ENCODE results near the gene CD300H.
"Not testable (repeated sequence)": the region's sequence is repeated elsewhere in the genome, so short reads cannot be mapped to it uniquely, and the experiment has no call there.

The CD300H gene

GRCh38 chr17:74568106-74568873, 981 bp upstream of the CD300H start:
- Histone ChIP-seq H3K9ac (ENCODE audit: low read length) (no peak overlapping the region), H3K4me1 (ENCODE audit: control insufficient read depth, insufficient read depth, low read length) (peaks cover 2% of the 10 kb centered on the region; the same call in 1 of the 2 replicates), H3K27ac (ENCODE audit: low read depth, low read length) (no peak overlapping the region), H3K36me3 (ENCODE audit: control insufficient read depth, insufficient read depth, low read length) (no peaks in the 10 kb centered on the region), H3K4me3 (ENCODE audit: low read depth, low read length) (no peak overlapping the region), H3K9me3 (ENCODE audit: control insufficient read depth, insufficient read depth, low read depth, low read length) (no peaks in the 10 kb centered on the region), H3K27me3 (ENCODE audit: control insufficient read depth, insufficient read depth, low read length) (no peaks in the 10 kb centered on the region; the same call in 1 of the 2 replicates)

GRCh38 chr17:74566132-74566753, 1.1 kb downstream of the CD300H start:
- Histone ChIP-seq H3K9ac (ENCODE audit: low read length) (no peak overlapping the region), H3K9me3 (ENCODE audit: control insufficient read depth, insufficient read depth, low read depth, low read length) (no peaks in the 10 kb centered on the region), H3K36me3 (ENCODE audit: control insufficient read depth, insufficient read depth, low read length) (no peaks in the 10 kb centered on the region), H3K27ac (ENCODE audit: low read depth, low read length) (no peak overlapping the region), H3K4me1 (ENCODE audit: control insufficient read depth, insufficient read depth, low read length) (peaks cover 2% of the 10 kb centered on the region; the same call in 1 of the 2 replicates), H3K4me3 (ENCODE audit: low read depth, low read length) (no peak overlapping the region), H3K27me3 (ENCODE audit: control insufficient read depth, insufficient read depth, low read length) (peaks cover 2% of the 10 kb centered on the region; the same call in 1 of the 2 replicates)

GRCh38 chr17:74565126-74565525, 2.2 kb downstream of the CD300H start:
- H3K4me1 ChIP-seq (ENCODE audit: control insufficient read depth, insufficient read depth, low read length), result peaks cover 2% of the 10 kb centered on the region; the same call in 1 of the 2 replicates
- H3K9ac ChIP-seq (ENCODE audit: low read length), result no peak overlapping the region
- peaks cover 10% of the 10 kb centered on the region; the same call in 1 of the 2 replicates for H3K27me3 ChIP-seq (ENCODE audit: control insufficient read depth, insufficient read depth, low read length)
- H3K27ac ChIP-seq (ENCODE audit: low read depth, low read length), result no peak overlapping the region
- H3K9me3 ChIP-seq (ENCODE audit: control insufficient read depth, insufficient read depth, low read depth, low read length), result no peaks in the 10 kb centered on the region
- H3K4me3 ChIP-seq (ENCODE audit: low read depth, low read length), result no peak overlapping the region
- H3K36me3 ChIP-seq (ENCODE audit: control insufficient read depth, insufficient read depth, low read length), result no peaks in the 10 kb centered on the region

GRCh38 chr17:74563358-74563757, 4.0 kb downstream of the CD300H start:
- Histone ChIP-seq H3K4me3 (ENCODE audit: low read depth, low read length) (no peak overlapping the region), H3K9me3 (ENCODE audit: control insufficient read depth, insufficient read depth, low read depth, low read length) (0 out of 2 replicates have a peak, but pooled peaks cover 2% of the 10 kb centered on the region), H3K36me3 (ENCODE audit: control insufficient read depth, insufficient read depth, low read length) (no peaks in the 10 kb centered on the region), H3K27me3 (ENCODE audit: control insufficient read depth, insufficient read depth, low read length) (peaks cover 10% of the 10 kb centered on the region; the same call in 1 of the 2 replicates), H3K27ac (ENCODE audit: low read depth, low read length) (no peak overlapping the region), H3K9ac (ENCODE audit: low read length) (no peak overlapping the region), H3K4me1 (ENCODE audit: control insufficient read depth, insufficient read depth, low read length) (peaks cover 2% of the 10 kb centered on the region; the same call in 1 of the 2 replicates)

GRCh38 chr17:74561586-74561985, 5.7 kb downstream of the CD300H start:
- no peak overlapping the region for H3K9ac ChIP-seq (ENCODE audit: low read length)
- H3K9me3 ChIP-seq (ENCODE audit: control insufficient read depth, insufficient read depth, low read depth, low read length), result peaks cover 16% of the 10 kb centered on the region
- H3K4me3 ChIP-seq (ENCODE audit: low read depth, low read length), result no peak overlapping the region
- H3K27me3 ChIP-seq (ENCODE audit: control insufficient read depth, insufficient read depth, low read length), result peaks cover 10% of the 10 kb centered on the region; the same call in 1 of the 2 replicates
- H3K4me1 ChIP-seq (ENCODE audit: control insufficient read depth, insufficient read depth, low read length), result peaks cover 2% of the 10 kb centered on the region; the same call in 1 of the 2 replicates
- H3K36me3 ChIP-seq (ENCODE audit: control insufficient read depth, insufficient read depth, low read length), result no peaks in the 10 kb centered on the region
- H3K27ac ChIP-seq (ENCODE audit: low read depth, low read length), result no peak overlapping the region

- no peak overlapping the region for H3K27ac ChIP-seq (ENCODE audit: low read depth, low read length)
- H3K4me1 ChIP-seq (ENCODE audit: control insufficient read depth, insufficient read depth, low read length), result no peaks in the 10 kb centered on the region
- peaks cover 10% of the 10 kb centered on the region; the same call in 1 of the 2 replicates for H3K27me3 ChIP-seq (ENCODE audit: control insufficient read depth, insufficient read depth, low read length)
- no peak overlapping the region for H3K4me3 ChIP-seq (ENCODE audit: low read depth, low read length)
- no peaks in the 10 kb centered on the region for H3K36me3 ChIP-seq (ENCODE audit: control insufficient read depth, insufficient read depth, low read length)
- no peak overlapping the region for H3K9ac ChIP-seq (ENCODE audit: low read length)
- peaks cover 21% of the 10 kb centered on the region for H3K9me3 ChIP-seq (ENCODE audit: control insufficient read depth, insufficient read depth, low read depth, low read length)
Measured at GRCh38 chr17:74558882-74559519, 8.3 kb downstream of the CD300H start.

GRCh38 chr17:74558402-74558801, 8.9 kb downstream of the CD300H start:
- not testable (repeated sequence) for H3K36me3 ChIP-seq (ENCODE audit: control insufficient read depth, insufficient read depth, low read length); H3K27ac ChIP-seq (ENCODE audit: low read depth, low read length); H3K27me3 ChIP-seq (ENCODE audit: control insufficient read depth, insufficient read depth, low read length); H3K4me3 ChIP-seq (ENCODE audit: low read depth, low read length); H3K4me1 ChIP-seq (ENCODE audit: control insufficient read depth, insufficient read depth, low read length); H3K9ac ChIP-seq (ENCODE audit: low read length)
- peaks cover 21% of the 10 kb centered on the region for H3K9me3 ChIP-seq (ENCODE audit: control insufficient read depth, insufficient read depth, low read depth, low read length)

GRCh38 chr17:74555427-74555940, 11.8 kb downstream of the CD300H start:
- Histone ChIP-seq H3K4me3 (ENCODE audit: low read depth, low read length) (no peak overlapping the region), H3K27ac (ENCODE audit: low read depth, low read length) (no peak overlapping the region), H3K9ac (ENCODE audit: low read length) (no peak overlapping the region), H3K9me3 (ENCODE audit: control insufficient read depth, insufficient read depth, low read depth, low read length) (peaks cover 21% of the 10 kb centered on the region), H3K4me1 (ENCODE audit: control insufficient read depth, insufficient read depth, low read length) (no peaks in the 10 kb centered on the region), H3K27me3 (ENCODE audit: control insufficient read depth, insufficient read depth, low read length) (peaks cover 6% of the 10 kb centered on the region; the same call in 1 of the 2 replicates), H3K36me3 (ENCODE audit: control insufficient read depth, insufficient read depth, low read length) (no peaks in the 10 kb centered on the region)

GRCh38 chr17:74554909-74555308, 12.4 kb downstream of the CD300H start:
- H3K27me3 ChIP-seq (ENCODE audit: control insufficient read depth, insufficient read depth, low read length), result peaks cover 5% of the 10 kb centered on the region; the same call in 1 of the 2 replicates
- H3K4me3 ChIP-seq (ENCODE audit: low read depth, low read length), result no peak overlapping the region
- no peak overlapping the region for H3K27ac ChIP-seq (ENCODE audit: low read depth, low read length)
- H3K4me1 ChIP-seq (ENCODE audit: control insufficient read depth, insufficient read depth, low read length), result no peaks in the 10 kb centered on the region
- peaks cover 21% of the 10 kb centered on the region for H3K9me3 ChIP-seq (ENCODE audit: control insufficient read depth, insufficient read depth, low read depth, low read length)
- H3K36me3 ChIP-seq (ENCODE audit: control insufficient read depth, insufficient read depth, low read length), result no peaks in the 10 kb centered on the region
- H3K9ac ChIP-seq (ENCODE audit: low read length), result no peak overlapping the region

GRCh38 chr17:74552037-74552436, 15.3 kb downstream of the CD300H start:
- no peaks in the 10 kb centered on the region for H3K4me1 ChIP-seq (ENCODE audit: control insufficient read depth, insufficient read depth, low read length)
- no peak overlapping the region for H3K9ac ChIP-seq (ENCODE audit: low read length)
- peaks cover 6% of the 10 kb centered on the region for H3K9me3 ChIP-seq (ENCODE audit: control insufficient read depth, insufficient read depth, low read depth, low read length)
- peaks cover 5% of the 10 kb centered on the region; the same call in 1 of the 2 replicates for H3K27me3 ChIP-seq (ENCODE audit: control insufficient read depth, insufficient read depth, low read length)
- H3K4me3 ChIP-seq (ENCODE audit: low read depth, low read length), result no peak overlapping the region
- no peaks in the 10 kb centered on the region for H3K36me3 ChIP-seq (ENCODE audit: control insufficient read depth, insufficient read depth, low read length)
- no peak overlapping the region for H3K27ac ChIP-seq (ENCODE audit: low read depth, low read length)

Measured in HUES6 (cell line).